ENCODE measurements around the gene ARMC3. TPM values are rescaled to one million over a fixed set of nuclear protein-coding genes. Genes with fewer than 3 reads are reported as not detected.

ARMC3 gene
- polyA plus RNA-seq, 3 donors: not detected

- Histone ChIP-seq H3K36me3 (replicated peaks in 1 of 2; ENCODE audit: control insufficient read depth in 1 of 2, insufficient read depth in 2 of 2, low read length in 2 of 2) (no peaks in the 10 kb centered on the region), H3K9ac (ENCODE audit: insufficient read depth, low read length, poor library complexity, severe bottlenecking) (no peak overlapping the region), H3K9me3 (replicated peaks in 1 of 2; ENCODE audit: control insufficient read depth in 1 of 2, insufficient read depth in 1 of 2, low read length in 2 of 2) (peaks cover 9% of the 10 kb centered on the region in 2 donors), H4K20me1 (ENCODE audit: insufficient read depth, low read length) (no peaks in the 10 kb centered on the region), H3K27ac (ENCODE audit: low read depth in 1 of 2, low read length in 2 of 2) (no peak overlapping the region), H3K4me3 (replicated peaks in 1 of 3; ENCODE audit: low read depth in 2 of 3, low read length in 3 of 3) (no peak overlapping the region), H3K4me1 (ENCODE audit: control insufficient read depth in 1 of 2, insufficient read depth in 2 of 2, low read length in 2 of 2) (no peaks in the 10 kb centered on the region), H3K79me2 (ENCODE audit: insufficient read depth, low read length) (no peaks in the 10 kb centered on the region), H3K4me2 (replicated peaks; ENCODE audit: extremely low read depth, low read length, poor library complexity, severe bottlenecking) (no peak overlapping the region), H3K27me3 (ENCODE audit: control insufficient read depth in 2 of 2, insufficient read depth in 2 of 2, low read length in 2 of 2) (no peaks in the 10 kb centered on the region), H2AFZ (ENCODE audit: insufficient read depth, low read depth, low read length, poor library complexity, severe bottlenecking) (no peak overlapping the region)
- Mint-ChIP-seq H3K4me3 (no peak overlapping the region), H3K27ac (no peak overlapping the region), H3K4me1 (no peaks in the 10 kb centered on the region), H3K9me3 (peaks cover 12 to 28% (median 19%) of the 10 kb centered on the region in 7 donors), H3K27me3 (ENCODE audit: low read depth in 3 of 3) (peaks cover 0 to 2% (median 0%) of the 10 kb centered on the region in 3 donors), H3K36me3 (no peaks in the 10 kb centered on the region)
- no peak for DNase-seq
- no peak for TF ChIP-seq CTCF (IDR thresholded peaks at IDR 0.05)
- intact Hi-C loops (cut with micrococcal nuclease): no loop called here
- no CpG with 5 or more reads among the region's 5 CpGs for WGBS (ENCODE audit: insufficient coverage)
These were observed 15.0 kb upstream of the ARMC3 start for GRCh38 chr10:22912763-22913384.

GRCh38 chr10:22913474-22914092 lies 14.3 kb upstream of the ARMC3 start:
- H3K4me3 Mint-ChIP-seq: no peak overlapping the region

More at GRCh38 chr10:22913474-22914092, 14.3 kb upstream of the ARMC3 start:
- H3K27me3 ChIP-seq (ENCODE audit: control insufficient read depth in 2 of 2, insufficient read depth in 2 of 2, low read length in 2 of 2): no peaks in the 10 kb centered on the region
- no peak overlapping the region for H3K4me2 ChIP-seq (replicated peaks; ENCODE audit: extremely low read depth, low read length, poor library complexity, severe bottlenecking)
- no peak overlapping the region for H2AFZ ChIP-seq (ENCODE audit: insufficient read depth, low read depth, low read length, poor library complexity, severe bottlenecking)
- 100% methylated on average over 1 of the region's 6 CpGs for WGBS (ENCODE audit: insufficient coverage)
- peaks cover 4% of the 10 kb centered on the region in 2 donors for H3K9me3 ChIP-seq (replicated peaks in 1 of 2; ENCODE audit: control insufficient read depth in 1 of 2, insufficient read depth in 1 of 2, low read length in 2 of 2)
- H3K27ac ChIP-seq (ENCODE audit: low read depth in 1 of 2, low read length in 2 of 2): no peak overlapping the region
- Mint-ChIP-seq H3K4me1 (no peaks in the 10 kb centered on the region), H3K36me3 (no peaks in the 10 kb centered on the region), H3K27ac (no peak overlapping the region), H3K9me3 (peaks cover 9 to 24% (median 13%) of the 10 kb centered on the region in 7 donors), H3K27me3 (ENCODE audit: low read depth in 3 of 3) (peaks cover 0 to 2% (median 0%) of the 10 kb centered on the region in 3 donors)
- intact Hi-C loops (cut with micrococcal nuclease): no loop called here
- no peaks in the 10 kb centered on the region for H4K20me1 ChIP-seq (ENCODE audit: insufficient read depth, low read length)
- H3K36me3 ChIP-seq (replicated peaks in 1 of 2; ENCODE audit: control insufficient read depth in 1 of 2, insufficient read depth in 2 of 2, low read length in 2 of 2): no peaks in the 10 kb centered on the region
- H3K4me1 ChIP-seq (ENCODE audit: control insufficient read depth in 1 of 2, insufficient read depth in 2 of 2, low read length in 2 of 2): no peaks in the 10 kb centered on the region
- no peak for TF ChIP-seq CTCF (IDR thresholded peaks at IDR 0.05)
- no peaks in the 10 kb centered on the region for H3K79me2 ChIP-seq (ENCODE audit: insufficient read depth, low read length)
- no peak overlapping the region for H3K4me3 ChIP-seq (replicated peaks in 1 of 3; ENCODE audit: low read depth in 2 of 3, low read length in 3 of 3)
- H3K9ac ChIP-seq (ENCODE audit: insufficient read depth, low read length, poor library complexity, severe bottlenecking): no peak overlapping the region
- DNase-seq: no peak
